Measurements from ENCODE around the gene FAM174C. TPM values are rescaled to one million over a fixed set of nuclear protein-coding genes. Genes with fewer than 3 reads are reported as not detected.

The FAM174C gene
- total RNA-seq, 1 experiment from 2014 or later, result 77.1 TPM

DNA sequence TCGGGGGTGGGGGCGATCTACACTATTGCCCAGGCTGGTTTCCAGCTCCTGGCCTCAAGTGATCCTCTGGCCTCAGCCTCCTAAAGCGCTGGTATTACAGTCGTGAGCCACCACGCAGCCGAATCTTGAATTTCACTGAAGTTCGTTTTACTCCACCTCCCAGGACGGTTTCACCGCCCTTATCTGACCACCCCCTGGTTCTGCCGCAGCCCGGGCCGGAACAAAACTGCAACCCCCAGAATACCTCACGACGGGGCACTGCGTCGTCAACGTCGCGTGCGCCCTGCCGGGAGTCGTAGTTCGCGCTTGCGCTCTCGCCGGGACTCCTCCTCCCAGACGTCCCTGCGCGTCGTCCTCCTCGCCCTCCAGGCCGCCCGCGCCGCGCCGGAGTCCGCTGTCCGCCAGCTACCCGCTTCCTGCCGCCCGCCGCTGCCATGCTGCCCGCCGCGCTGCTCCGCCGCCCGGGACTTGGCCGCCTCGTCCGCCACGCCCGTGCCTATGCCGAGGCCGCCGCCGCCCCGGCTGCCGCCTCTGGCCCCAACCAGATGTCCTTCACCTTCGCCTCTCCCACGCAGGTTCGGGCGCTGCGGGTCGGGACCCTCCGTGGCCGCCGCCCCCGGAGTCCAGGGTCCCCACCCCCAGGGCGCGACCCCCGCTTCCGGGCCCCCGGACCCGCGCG lies 33.8 kb upstream of the FAM174C start, which contains the start of gene ATP5F1D:
TSS of gene ATP5F1D (plus strand) at position 335 of the 679 bp plus-strand sequence. CDS start at position 435, 100 bp downstream.
- H3K36me3 ChIP-seq (ENCODE audit: control insufficient read depth in 1 of 2, insufficient read depth in 2 of 2, low read length in 2 of 2), result peaks cover 0 to 16% of the 10 kb centered on the region in 2 experiments; a peak in 1 of 4 replicates
- no peaks in the 10 kb centered on the region for H3K9me3 ChIP-seq (ENCODE audit: control insufficient read depth in 1 of 2, insufficient read depth in 1 of 2, low read depth in 1 of 2, low read length in 2 of 2)
- H3K4me2 ChIP-seq (ENCODE audit: low read length), result peak within 1 kb of the TSS; percentile 98
- BruUV-seq (replicated peaks), result no TSS peak
- TF ChIP-seq CEBPB (IDR thresholded peaks at IDR 0.05; ENCODE audit: low read depth), result no peak
- TF ChIP-seq, protein P1, sequence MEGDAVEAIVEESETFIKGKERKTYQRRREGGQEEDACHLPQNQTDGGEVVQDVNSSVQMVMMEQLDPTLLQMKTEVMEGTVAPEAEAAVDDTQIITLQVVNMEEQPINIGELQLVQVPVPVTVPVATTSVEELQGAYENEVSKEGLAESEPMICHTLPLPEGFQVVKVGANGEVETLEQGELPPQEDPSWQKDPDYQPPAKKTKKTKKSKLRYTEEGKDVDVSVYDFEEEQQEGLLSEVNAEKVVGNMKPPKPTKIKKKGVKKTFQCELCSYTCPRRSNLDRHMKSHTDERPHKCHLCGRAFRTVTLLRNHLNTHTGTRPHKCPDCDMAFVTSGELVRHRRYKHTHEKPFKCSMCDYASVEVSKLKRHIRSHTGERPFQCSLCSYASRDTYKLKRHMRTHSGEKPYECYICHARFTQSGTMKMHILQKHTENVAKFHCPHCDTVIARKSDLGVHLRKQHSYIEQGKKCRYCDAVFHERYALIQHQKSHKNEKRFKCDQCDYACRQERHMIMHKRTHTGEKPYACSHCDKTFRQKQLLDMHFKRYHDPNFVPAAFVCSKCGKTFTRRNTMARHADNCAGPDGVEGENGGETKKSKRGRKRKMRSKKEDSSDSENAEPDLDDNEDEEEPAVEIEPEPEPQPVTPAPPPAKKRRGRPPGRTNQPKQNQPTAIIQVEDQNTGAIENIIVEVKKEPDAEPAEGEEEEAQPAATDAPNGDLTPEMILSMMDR (IDR thresholded peaks at IDR 0.05 in 2 of 3, conservative IDR thresholded peaks at IDR 0.05 in 1 of 3; ENCODE audit: borderline replicate concordance in 1 of 3, insufficient read depth in 1 of 3, low read depth in 2 of 3, low read length in 2 of 3), result no peak
- TF ChIP-seq POLR2A (IDR thresholded peaks at IDR 0.05; ENCODE audit: borderline replicate concordance, extremely low read depth, insufficient read depth, insufficient read length), result peak; percentile 61
- no peak for TF ChIP-seq ZNF274 (IDR thresholded peaks at IDR 0.05; ENCODE audit: low read depth, low read length)
- no peak for TF ChIP-seq SIN3A (IDR thresholded peaks at IDR 0.05; ENCODE audit: low read depth)
- peak; percentile 27 for TF ChIP-seq YY1 (IDR thresholded peaks at IDR 0.05; ENCODE audit: extremely low read depth, insufficient replicate concordance, low read depth, low read length)
- TF ChIP-seq JUND (IDR thresholded peaks at IDR 0.05), result no peak
- no peak for TF ChIP-seq EGR1 (IDR thresholded peaks at IDR 0.05; ENCODE audit: low read depth)
- TF ChIP-seq ELF1 (IDR thresholded peaks at IDR 0.05; ENCODE audit: borderline replicate concordance, low read depth), result no peak
- peak; percentile 76 for TF ChIP-seq ZFX (IDR thresholded peaks at IDR 0.05)
- no peak for TF ChIP-seq FOSL1 (IDR thresholded peaks at IDR 0.05; ENCODE audit: low read depth)
- no peak for TF ChIP-seq CBX3 (IDR thresholded peaks at IDR 0.05; ENCODE audit: low read depth)
- no peak for TF ChIP-seq MAX (IDR thresholded peaks at IDR 0.05)
- peak; percentile 80 for TF ChIP-seq POLR2AphosphoS5 (IDR thresholded peaks at IDR 0.05; ENCODE audit: low read depth, low read length)
- TF ChIP-seq SP1 (IDR thresholded peaks at IDR 0.05; ENCODE audit: low read depth), result no peak
- peaks cover 52 to 70% of the 10 kb centered on the region in 2 experiments for H3K4me1 ChIP-seq (ENCODE audit: control insufficient read depth in 1 of 2, insufficient read depth in 2 of 2, low read length in 2 of 2)
- H3K9me2 ChIP-seq (ENCODE audit: insufficient read depth), result no peaks in the 10 kb centered on the region
- CTCF ChIA-PET, result interaction anchor here (1.0 to 2.3 kb wide), 5 partner anchors 16 to 215 kb away, joined by 3 to 15 read pairs (median 5); partner anchors contain the start of gene CNN2
- H2AFZ ChIP-seq (ENCODE audit: low read depth, low read length, poor library complexity, severe bottlenecking), result no peak within 1 kb of the TSS
- RAD21 ChIA-PET (ENCODE audit: low non-redundant PET in 1 of 2, low total read pairs in 2 of 2, uncharacterized antibody in 2 of 2, unreplicated experiment in 2 of 2), result interaction anchor here in 1 of 2 experiments (1.6 kb wide), 1 partner anchor 25 kb away, joined by 5 read pairs; no protein-coding TSS in a partner anchor
- H3K27me3 ChIP-seq (ENCODE audit: insufficient read depth, low read length), result no peaks in the 10 kb centered on the region
- ATAC-seq (peak; percentile 60), DNase-seq (ENCODE audit: low read depth, low spot score) (no peak)
- H3K27ac ChIP-seq (ENCODE audit: low read depth, low read length), result peak within 1 kb of the TSS; percentile 100
- peaks cover 52% of the 10 kb centered on the region for H3K79me2 ChIP-seq (ENCODE audit: insufficient read depth, low read length)
- intact Hi-C loops (cut with micrococcal nuclease), result loop anchor here (5.0 to 10.0 kb wide), 3 partner anchors 139 to 447 kb away; partner anchors contain the start of genes CNN2, GPX4, PTBP1 and RNU6-2
- H4K20me1 ChIP-seq (ENCODE audit: insufficient read depth), result peaks cover 13% of the 10 kb centered on the region; the same call in 1 of the 2 replicates
- POLR2A ChIA-PET, result interaction anchor here (0.7 to 1.9 kb wide), 4 partner anchors 25 to 34 kb away, joined by 3 to 20 read pairs (median 4); partner anchors contain the start of genes CIRBP and FAM174C
- peak within 1 kb of the TSS; percentile 99 for H3K9ac ChIP-seq (ENCODE audit: low read length)
- peak within 1 kb of the TSS; percentile 87 to 89 for H3K4me3 ChIP-seq (replicated peaks in 1 of 2; ENCODE audit: low read depth in 1 of 2, low read length in 2 of 2)
